ENCODE data around the gene ACAD11. TPM values are rescaled to one million over a fixed set of nuclear protein-coding genes. Genes with fewer than 3 reads are reported as not detected.

ACAD11 gene
- total and polyA plus RNA-seq, 2 experiments from 2014 or later = 31.7 to 40.1 TPM

DNA sequence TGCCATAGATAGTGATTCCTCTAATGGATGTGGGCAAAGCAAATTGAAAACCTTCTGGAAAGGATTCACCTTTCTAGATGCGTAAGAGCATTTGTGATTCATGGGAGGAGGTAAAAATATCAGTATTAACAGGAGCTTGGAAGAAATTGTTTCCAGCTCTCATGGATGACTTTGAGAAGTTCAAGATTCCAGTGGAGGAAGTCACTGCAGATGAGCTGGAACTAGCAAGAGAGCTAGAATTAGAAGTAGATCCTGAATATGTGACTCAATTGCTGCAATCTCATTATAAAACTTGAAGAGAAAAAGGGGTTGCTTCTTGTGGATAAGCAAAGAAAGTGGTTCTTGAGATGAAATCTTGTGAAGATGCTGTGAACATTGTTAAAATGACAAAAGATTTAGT, 150.5 kb downstream of the ACAD11 start:
- TF ChIP-seq, protein P1, sequence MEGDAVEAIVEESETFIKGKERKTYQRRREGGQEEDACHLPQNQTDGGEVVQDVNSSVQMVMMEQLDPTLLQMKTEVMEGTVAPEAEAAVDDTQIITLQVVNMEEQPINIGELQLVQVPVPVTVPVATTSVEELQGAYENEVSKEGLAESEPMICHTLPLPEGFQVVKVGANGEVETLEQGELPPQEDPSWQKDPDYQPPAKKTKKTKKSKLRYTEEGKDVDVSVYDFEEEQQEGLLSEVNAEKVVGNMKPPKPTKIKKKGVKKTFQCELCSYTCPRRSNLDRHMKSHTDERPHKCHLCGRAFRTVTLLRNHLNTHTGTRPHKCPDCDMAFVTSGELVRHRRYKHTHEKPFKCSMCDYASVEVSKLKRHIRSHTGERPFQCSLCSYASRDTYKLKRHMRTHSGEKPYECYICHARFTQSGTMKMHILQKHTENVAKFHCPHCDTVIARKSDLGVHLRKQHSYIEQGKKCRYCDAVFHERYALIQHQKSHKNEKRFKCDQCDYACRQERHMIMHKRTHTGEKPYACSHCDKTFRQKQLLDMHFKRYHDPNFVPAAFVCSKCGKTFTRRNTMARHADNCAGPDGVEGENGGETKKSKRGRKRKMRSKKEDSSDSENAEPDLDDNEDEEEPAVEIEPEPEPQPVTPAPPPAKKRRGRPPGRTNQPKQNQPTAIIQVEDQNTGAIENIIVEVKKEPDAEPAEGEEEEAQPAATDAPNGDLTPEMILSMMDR (IDR thresholded peaks at IDR 0.05; ENCODE audit: low read depth, low read length) = no peak
- H3K36me3 ChIP-seq = peaks cover 84% of the 10 kb centered on the region

More for the DNA sequence above, 150.5 kb downstream of the ACAD11 start:
- H3K4me3 ChIP-seq = no peak overlapping the region
- no peaks in the 10 kb centered on the region for H3K4me1 ChIP-seq (ENCODE audit: low read depth)
- H3K27me3 ChIP-seq = no peaks in the 10 kb centered on the region
- no peak overlapping the region for H3K27ac ChIP-seq
- no peak for DNase-seq (ENCODE audit: low read depth in 1 of 2, low spot score in 1 of 2)
- H3K9me3 ChIP-seq (ENCODE audit: low read depth) = no peaks in the 10 kb centered on the region

Other genes with a start within 250 kb of the ACAD11 start
- 25.5 and 34.6 TPM in 2 replicates for gene DNAJC13, start 242.3 kb downstream of the ACAD11 start, total RNA-seq
- gene DNAJC13, start 242.3 kb downstream of the ACAD11 start, polyA plus RNA-seq = 14.3 and 15.9 TPM in 2 replicates
- gene ACKR4, start 62.5 kb downstream of the ACAD11 start, total RNA-seq = not detected in 2 replicates
- not detected in 2 replicates for gene ACKR4, start 62.5 kb downstream of the ACAD11 start, polyA plus RNA-seq
- 54.7 and 107 TPM in 2 replicates for gene UBA5, start 520 bp upstream of the ACAD11 start, total RNA-seq
- gene UBA5, start 520 bp upstream of the ACAD11 start, polyA plus RNA-seq = 38.3 and 42.2 TPM in 2 replicates
- gene NPHP3, start 62.6 kb upstream of the ACAD11 start, total RNA-seq = 28.1 and 74.1 TPM in 2 replicates
- 20.5 and 21.1 TPM in 2 replicates for gene NPHP3, start 62.6 kb upstream of the ACAD11 start, polyA plus RNA-seq

Measured in cardiac muscle cell (in vitro differentiated cells and primary cell).